Calu3 (cell line): Measurements from ENCODE around the gene CPA4. TPM values are rescaled to one million over a fixed set of nuclear protein-coding genes. Genes with fewer than 3 reads are reported as not detected.

Experiments used
- BruUV-seq: library from RNA; stranded (reverse); fragments of 400-500 nt; replicated peaks from 2 replicates; lab custom pipeline; 2021; lab: Mats Ljungman, UMichigan
- CTCF ChIA-PET: fragments of 300-600 bp; sonication (Branson Sonifier 250); formaldehyde crosslinking; loops from one replicate; lab custom pipeline; 2022; ENCODE audit warnings: antibody characterized with exemption; lab: Charles Lee
- DNase-seq: peaks from one replicate; pipeline ENCODE4 v3.0.0; 2022
- H3K27ac Mint-ChIP-seq: one replicate; pipeline ENCODE4 v1.8.0; 2022; ENCODE audit warnings: mixed read lengths; ENCODE audit not compliant: unreplicated experiment
- H3K27me3 Mint-ChIP-seq: one replicate; pipeline ENCODE4 v1.8.0; 2022; ENCODE audit warnings: mixed read lengths; ENCODE audit not compliant: unreplicated experiment
- H3K36me3 Mint-ChIP-seq: one replicate; pipeline ENCODE4 v1.8.0; 2022; ENCODE audit warnings: mild to moderate bottlenecking, moderate library complexity, mixed read lengths; ENCODE audit not compliant: insufficient read depth, unreplicated experiment
- H3K4me1 Mint-ChIP-seq: one replicate; pipeline ENCODE4 v1.8.0; 2022; ENCODE audit warnings: mild to moderate bottlenecking, low read depth, mixed read lengths; ENCODE audit not compliant: unreplicated experiment
- H3K4me3 Mint-ChIP-seq: one replicate; pipeline ENCODE4 v1.8.0; 2022; ENCODE audit warnings: mild to moderate bottlenecking, low read depth, moderate library complexity, mixed read lengths; ENCODE audit not compliant: unreplicated experiment
- H3K9me3 Mint-ChIP-seq: one replicate; pipeline ENCODE4 v1.8.0; 2022; ENCODE audit warnings: low read depth, mixed read lengths; ENCODE audit not compliant: unreplicated experiment
- intact Hi-C: fragments of 100-400 bp; cut with micrococcal nuclease; formaldehyde crosslinking; loops from one replicate; pipeline ENCODE4 v1.10.0; 2022; ENCODE audit not compliant: unreplicated experiment
- total RNA-seq: library from RNA; stranded (reverse); gene quantifications from 2 replicates; pipeline ENCODE4 v1.2.3, GENCODE V29; 2022
- TF ChIP-seq, protein P1 (sequence below): fragments of 200-600 bp; IDR thresholded peaks from one replicate; pipeline ENCODE4 v1.8.0; 2022; ENCODE audit warnings: antibody characterized with exemption; ENCODE audit not compliant: unreplicated experiment

CPA4 gene
- total RNA-seq, 1 experiment from 2014 or later, result not detected

DNA sequence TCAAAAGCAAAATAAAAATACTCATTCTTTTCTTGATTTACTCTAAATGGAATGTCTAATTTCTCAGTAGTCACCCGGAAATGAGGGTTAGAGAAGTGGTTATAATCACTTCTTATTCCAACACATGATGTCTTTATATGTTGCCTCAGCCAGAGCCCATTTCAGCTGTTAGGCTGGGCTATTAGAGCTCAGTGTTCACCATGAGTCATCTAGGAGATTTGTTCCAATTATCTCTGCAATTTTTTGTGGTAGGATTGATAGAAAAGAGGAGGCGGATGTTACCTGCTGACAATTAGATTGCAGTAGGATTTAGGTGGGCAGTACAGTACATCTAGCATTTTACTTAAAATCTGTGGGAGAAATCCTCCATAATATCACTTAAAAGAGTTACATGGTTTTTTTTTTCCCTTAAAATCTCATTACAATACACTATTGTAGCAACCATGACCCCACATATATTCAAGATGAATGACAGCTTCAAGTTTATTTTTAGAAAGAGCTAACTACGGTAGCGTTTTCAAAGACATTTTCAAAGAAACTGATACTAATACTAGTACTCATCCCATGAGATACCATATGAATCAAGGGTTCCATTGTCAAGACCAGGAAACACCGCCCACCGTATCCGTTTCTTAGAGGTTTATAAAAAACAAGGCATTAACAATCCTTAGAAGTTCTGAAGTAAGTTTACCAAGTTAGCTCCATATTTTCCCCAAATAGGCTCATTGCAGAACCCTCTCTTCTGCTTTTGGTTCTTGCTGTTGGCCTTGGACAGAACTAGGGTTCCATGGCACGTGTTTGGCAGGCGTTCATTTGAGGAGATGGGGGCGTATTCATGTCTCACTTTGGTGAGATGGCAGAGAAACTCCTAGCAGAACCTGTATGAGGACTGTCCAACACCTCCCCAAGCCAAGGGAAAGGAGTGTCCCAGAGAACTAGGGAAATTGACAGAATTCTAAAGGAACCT, 15.9 kb upstream of the CPA4 start:
- Mint-ChIP-seq H3K9me3 (no peaks in the 10 kb centered on the region), H3K4me1 (no peaks in the 10 kb centered on the region), H3K4me3 (no peak overlapping the region), H3K27ac (no peak overlapping the region), H3K27me3 (peaks cover 30% of the 10 kb centered on the region), H3K36me3 (no peaks in the 10 kb centered on the region)
- CTCF ChIA-PET, result no interaction called here
- no peak for DNase-seq
- no TSS peak for BruUV-seq
- intact Hi-C loops, result no loop called here
- TF ChIP-seq, protein P1, sequence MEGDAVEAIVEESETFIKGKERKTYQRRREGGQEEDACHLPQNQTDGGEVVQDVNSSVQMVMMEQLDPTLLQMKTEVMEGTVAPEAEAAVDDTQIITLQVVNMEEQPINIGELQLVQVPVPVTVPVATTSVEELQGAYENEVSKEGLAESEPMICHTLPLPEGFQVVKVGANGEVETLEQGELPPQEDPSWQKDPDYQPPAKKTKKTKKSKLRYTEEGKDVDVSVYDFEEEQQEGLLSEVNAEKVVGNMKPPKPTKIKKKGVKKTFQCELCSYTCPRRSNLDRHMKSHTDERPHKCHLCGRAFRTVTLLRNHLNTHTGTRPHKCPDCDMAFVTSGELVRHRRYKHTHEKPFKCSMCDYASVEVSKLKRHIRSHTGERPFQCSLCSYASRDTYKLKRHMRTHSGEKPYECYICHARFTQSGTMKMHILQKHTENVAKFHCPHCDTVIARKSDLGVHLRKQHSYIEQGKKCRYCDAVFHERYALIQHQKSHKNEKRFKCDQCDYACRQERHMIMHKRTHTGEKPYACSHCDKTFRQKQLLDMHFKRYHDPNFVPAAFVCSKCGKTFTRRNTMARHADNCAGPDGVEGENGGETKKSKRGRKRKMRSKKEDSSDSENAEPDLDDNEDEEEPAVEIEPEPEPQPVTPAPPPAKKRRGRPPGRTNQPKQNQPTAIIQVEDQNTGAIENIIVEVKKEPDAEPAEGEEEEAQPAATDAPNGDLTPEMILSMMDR, result no peak

DNA sequence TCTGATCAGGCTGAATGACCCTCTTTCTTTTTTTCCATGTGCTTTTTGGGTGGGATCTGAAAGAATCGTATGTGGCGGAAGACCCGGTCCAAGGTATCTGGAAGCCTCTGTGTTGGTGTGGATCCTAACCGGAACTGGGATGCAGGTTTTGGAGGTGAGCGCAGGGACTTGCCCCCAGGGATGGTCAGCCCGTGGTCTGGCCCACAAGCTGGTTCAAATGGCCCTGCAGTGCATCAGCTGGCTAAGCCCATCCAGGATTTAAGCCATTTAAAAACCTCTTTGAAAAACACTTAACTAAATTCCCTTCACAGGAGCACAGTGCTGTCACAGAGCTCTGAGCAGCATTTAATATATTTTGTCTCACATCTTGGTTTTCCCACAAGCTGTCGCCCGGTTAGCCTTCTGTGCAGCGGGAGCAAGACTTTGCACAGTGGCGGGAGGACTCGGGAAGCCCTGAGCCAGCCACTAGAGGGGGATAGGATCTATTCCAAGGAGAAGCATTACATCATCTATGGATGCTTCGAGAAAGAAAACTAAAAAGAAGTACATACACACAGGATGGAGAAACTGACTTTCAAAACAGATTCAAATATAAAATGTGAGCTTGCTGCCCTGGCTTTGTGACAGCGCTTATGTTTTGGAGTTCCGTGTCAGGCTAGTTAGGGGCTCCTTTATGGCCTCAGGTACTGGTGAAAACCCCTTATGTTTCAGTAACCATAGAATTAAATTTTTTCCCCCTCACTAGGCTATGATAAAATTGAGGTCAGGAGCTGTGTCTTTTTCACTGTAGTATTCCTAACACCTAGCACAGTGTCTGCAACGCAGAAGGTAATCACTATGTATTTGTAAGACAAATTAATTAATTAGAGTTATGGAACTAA, 15.0 kb upstream of the CPA4 start:
- H3K4me1 Mint-ChIP-seq, result no peaks in the 10 kb centered on the region
- CTCF ChIA-PET, result interaction anchor here (0.5 kb wide), 1 partner anchor 399 kb away, joined by 3 read pairs; no protein-coding TSS in a partner anchor
- intact Hi-C loops, result no loop called here

DNA sequence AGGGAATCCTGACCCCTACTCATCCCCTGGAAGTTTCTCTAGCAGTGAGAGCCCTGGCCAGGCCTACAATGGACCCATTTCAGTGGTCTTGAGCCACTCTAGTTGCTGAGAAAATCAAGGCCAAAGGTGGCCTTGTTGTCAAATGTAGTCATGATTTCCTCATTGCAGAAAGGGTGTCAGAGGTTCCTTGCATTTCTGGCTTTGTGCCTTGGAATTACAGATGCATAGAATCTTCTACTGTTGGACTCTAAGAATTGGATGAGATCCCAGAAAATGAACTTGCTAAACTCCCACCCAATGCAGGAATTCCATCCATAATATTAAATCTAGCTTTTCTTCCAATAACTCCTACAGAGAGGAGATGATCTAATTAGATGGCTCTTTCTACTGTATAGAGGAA, 14.1 kb upstream of the CPA4 start:
- no peak overlapping the region for H3K27ac Mint-ChIP-seq
- no peaks in the 10 kb centered on the region for H3K4me1 Mint-ChIP-seq

More for the DNA sequence above, 15.0 kb upstream of the CPA4 start:
- Mint-ChIP-seq H3K4me3 (no peak overlapping the region), H3K9me3 (no peaks in the 10 kb centered on the region), H3K27ac (no peak overlapping the region), H3K36me3 (no peaks in the 10 kb centered on the region), H3K27me3 (peaks cover 39% of the 10 kb centered on the region)
- peak; percentile 30 for DNase-seq
- TF ChIP-seq, protein P1, result no peak
- BruUV-seq, result no TSS peak

DNA sequence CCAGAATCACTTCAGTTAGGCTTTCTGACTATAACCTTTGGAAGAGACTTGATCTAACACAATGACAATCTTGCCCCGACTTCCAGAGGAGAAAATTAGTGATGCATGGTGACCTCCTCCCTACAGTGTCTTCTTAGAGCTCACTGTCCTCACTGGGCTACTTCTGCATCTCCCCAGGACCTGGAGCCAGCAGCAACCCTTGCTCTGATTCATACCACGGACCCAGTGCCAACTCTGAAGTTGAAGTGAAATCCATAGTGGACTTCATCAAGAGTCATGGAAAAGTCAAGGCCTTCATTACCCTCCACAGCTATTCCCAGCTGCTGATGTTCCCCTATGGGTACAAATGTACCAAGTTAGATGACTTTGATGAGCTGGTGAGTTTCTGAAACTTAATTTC, 13.7 kb upstream of the CPA4 start:
- Mint-ChIP-seq H3K4me3 (no peak overlapping the region), H3K27ac (no peak overlapping the region), H3K36me3 (no peaks in the 10 kb centered on the region), H3K9me3 (no peaks in the 10 kb centered on the region), H3K27me3 (peaks cover 49% of the 10 kb centered on the region), H3K4me1 (no peaks in the 10 kb centered on the region)
- CTCF ChIA-PET, result no interaction called here
- TF ChIP-seq, protein P1, result no peak
- intact Hi-C loops, result no loop called here
- no peak for DNase-seq
- no TSS peak for BruUV-seq

More for the DNA sequence above, 14.1 kb upstream of the CPA4 start:
- no peaks in the 10 kb centered on the region for H3K9me3 Mint-ChIP-seq
- TF ChIP-seq, protein P1, result no peak
- peaks cover 47% of the 10 kb centered on the region for H3K27me3 Mint-ChIP-seq
- DNase-seq, result no peak
- H3K4me3 Mint-ChIP-seq, result no peak overlapping the region
- CTCF ChIA-PET, result no interaction called here
- H3K36me3 Mint-ChIP-seq, result no peaks in the 10 kb centered on the region
- intact Hi-C loops, result no loop called here
- BruUV-seq, result no TSS peak
